Activated CD4-positive, alpha-beta T cell treated with anti-CD3 and anti-CD28 coated beads, Interleukin-2, Interleukin-6, amounts not matched to agents 100 ng/mL and 50 ng/mL, durations not matched to agents 16 hours and 8 hours (primary cell): Measurements from ENCODE around the gene GBP4.

Source experiments
- DNase-seq: peaks from one replicate; pipeline ENCODE4 v3.0.0-alpha.2; 2020

The GBP4 gene

DNA sequence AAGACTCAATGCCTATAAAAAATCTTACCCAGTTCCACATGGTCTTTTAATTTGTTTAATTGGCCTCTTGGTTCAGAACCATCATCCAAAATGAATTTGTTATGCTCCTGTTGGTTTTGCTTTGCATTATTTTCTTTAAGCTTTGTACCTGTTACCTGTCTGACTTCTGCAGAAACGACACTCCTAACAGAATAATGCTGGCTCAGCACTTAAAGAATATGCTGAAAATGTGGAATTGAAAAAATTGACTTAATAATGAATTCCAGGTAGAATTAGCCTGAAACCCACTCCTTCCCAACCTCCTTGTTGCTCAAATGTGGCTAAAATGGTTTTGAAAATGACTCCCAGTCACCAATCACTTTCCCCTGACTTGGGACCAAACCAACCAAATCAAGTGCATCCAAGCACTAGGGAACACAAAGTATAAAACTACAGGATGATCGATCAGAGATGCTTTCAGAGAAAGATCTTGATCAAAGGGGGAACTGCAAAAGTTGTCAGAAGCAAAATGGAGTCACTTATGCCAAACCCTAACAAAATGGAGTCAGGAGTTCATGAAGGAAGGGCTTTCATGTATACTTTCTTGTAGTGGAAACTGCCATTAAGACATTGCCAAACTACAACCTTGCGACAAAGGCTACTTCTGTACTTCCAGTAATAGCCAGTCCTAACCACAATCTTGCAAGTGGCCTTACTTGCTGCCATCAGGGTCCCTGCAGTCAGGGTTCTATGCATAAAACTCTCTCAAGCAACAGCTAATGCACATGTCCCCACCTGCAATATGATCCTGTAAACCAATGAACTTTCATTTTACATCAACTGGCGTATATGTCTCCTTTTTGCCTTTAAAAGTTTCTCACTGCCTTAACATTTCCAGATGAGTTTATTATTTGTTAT is 28.3 kb downstream of the GBP4 start:
- DNase-seq = no peak

- DNase-seq = no peak
Observed at GRCh38 chr1:89169166-89169565, 29.6 kb downstream of the GBP4 start.

GRCh38 chr1:89167590-89168230 is 31.0 kb downstream of the GBP4 start:
- DNase-seq = no peak

- DNase-seq = no peak
Observed at GRCh38 chr1:89166705-89167104, 32.0 kb downstream of the GBP4 start.

DNA sequence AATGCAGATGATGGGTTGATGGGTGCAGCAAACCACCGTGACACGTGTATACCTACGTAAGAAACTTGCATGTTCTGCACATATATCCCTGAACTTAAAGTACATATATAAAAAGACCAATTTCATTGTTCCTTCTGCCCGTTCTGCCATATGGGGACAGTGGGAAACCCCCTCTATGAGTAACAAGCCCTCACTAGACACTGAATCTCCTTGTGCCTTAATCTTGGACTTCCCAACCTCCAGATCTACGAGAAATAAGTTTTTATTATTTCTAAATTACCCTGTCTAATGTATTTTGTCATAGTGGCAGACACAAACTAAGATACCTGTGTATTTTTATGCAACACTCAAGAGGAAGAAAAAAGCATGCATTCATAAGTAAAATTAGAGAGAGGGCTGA is 32.9 kb downstream of the GBP4 start:
- DNase-seq = no peak

- no peak for DNase-seq
Observed at GRCh38 chr1:89151047-89151446, 47.7 kb downstream of the GBP4 start.

GRCh38 chr1:89149976-89150375 is 48.8 kb downstream of the GBP4 start:
- DNase-seq = no peak

DNA sequence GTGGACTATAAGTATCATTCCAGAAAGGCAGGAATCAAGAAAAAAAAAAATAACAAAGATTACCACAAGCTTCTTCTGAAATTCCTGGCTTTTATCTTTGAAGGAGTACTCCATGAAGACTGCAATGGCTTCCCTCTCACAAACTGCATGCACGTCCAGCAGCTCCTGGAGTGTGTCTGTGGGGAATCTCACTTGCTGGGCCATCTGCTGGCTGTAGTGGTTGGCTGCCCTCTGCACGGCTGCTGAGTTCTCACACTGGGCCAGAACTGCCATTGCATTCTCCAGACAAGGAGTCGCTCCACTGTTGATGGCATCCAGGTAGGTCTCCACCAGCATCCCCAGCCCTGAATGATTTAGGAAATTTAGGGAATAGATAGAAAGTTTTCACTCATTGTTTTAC is 49.5 kb downstream of the GBP4 start:
- DNase-seq = no peak

GRCh38 chr1:89147678-89148658 is 50.8 kb downstream of the GBP4 start:
- no peak for DNase-seq

DNA sequence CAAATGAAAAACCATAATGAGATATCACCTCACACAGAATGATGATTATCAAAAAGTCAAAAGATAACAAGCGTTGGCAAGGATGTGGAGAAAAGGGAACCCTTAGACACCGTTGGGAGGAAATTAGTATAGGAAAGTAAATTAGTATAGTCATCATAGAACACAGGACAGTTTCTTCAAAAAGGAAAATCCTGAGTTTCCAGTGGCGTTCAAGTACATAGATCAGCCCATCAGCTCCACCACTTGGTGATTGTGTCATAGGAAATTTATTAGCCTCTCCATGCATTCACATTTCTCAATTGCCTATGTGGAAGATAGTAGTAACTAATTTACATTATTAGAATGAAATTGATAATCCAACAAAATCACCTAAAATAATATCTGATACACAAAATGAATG is 52.0 kb downstream of the GBP4 start:
- DNase-seq = no peak

DNA sequence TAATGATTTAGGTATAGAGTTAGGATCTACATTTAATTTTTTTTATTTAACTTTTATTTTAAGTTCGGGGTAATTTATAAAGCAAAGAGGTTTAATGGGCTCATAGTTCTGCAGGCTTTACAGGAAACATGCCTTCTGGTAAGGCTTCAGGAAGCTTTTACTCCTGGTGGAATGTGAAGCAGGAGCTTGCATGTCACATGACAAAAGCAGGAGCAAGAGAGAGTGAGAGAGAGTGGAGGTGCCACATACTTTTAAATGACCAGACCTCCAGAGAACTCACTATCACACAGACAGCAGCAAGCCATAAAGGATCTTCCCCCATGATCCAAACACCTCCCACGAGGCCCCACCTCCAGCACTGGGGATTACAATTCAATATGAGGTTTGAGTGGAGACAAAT is 55.3 kb downstream of the GBP4 start:
- no peak for DNase-seq

DNA sequence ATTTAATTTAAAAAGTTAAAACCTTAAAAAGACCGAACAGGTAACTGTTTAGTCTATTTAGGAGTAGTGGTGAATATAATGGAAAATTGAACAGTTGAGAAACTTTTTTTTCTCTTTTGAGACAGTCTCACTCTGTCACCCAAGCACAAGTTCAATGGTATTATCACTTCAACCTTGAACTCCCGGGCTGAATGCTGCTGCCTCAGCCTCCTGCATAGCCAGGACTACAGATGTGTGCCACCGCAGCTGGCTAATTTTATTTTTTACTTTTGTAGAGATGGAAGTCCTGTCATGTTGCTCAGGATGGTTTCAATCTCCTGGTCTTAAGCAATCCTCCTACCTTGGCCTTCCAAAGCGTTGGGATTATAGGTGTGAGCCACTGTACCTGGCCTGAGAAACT is 56.6 kb downstream of the GBP4 start:
- no peak for DNase-seq

- DNase-seq = no peak
Observed at GRCh38 chr1:89133747-89134146, 65.0 kb downstream of the GBP4 start.
